ENCODE measurements around the gene S100A1.
A peak's percentile ranks its signal among the peaks of the same experiment; 100 is the strongest.
"Not testable (repeated sequence)": the region's sequence is repeated elsewhere in the genome, so short reads cannot be mapped to it uniquely, and the experiment has no call there.

The S100A1 gene

DNA sequence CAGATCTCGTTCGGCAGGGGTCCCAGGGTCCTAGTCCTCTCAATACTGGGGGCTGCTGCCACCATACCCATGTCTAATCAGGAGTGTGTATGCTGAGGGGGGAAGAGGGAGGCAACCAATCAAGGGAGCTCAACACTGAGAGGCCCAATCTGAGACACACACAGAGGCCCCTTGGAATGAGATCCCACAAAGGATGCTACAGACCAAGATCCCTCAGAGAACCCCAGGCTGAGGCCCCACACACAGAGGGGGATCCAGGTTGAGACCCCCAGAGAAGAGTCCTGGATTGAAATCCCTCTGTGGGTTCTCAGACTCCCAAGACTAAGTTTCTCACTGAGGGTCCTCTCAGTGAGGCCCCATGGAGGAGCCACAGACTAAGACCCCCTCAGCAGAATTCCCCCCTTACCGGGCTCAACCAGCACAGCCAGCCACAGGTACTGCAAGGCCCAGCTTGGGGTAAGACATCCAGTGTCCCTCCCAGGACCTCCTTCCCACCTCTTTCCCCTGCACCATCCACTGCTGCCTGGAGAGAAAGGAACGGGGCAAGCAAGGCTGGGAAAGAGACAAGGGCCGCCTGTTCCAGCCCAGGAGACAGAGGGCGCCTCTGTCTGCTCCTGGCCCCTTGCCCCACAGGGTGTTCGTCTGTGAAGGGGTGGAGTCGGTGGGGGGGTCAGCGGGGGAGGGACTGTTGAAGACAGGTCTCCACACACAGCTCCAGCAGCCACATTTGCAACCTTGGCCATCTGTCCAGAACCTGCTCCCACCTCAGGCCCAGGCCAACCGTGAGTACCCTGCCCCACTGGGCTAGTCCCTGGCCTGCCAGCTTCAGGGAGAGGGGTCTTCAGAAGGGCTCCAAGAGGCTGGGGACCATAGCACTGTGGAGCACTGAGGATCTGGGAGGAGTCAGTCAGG, at the start of gene S100A1:
TSS of gene S100A1 (plus strand) at position 720 of the 912 bp plus-strand sequence. CDS start 2,088 bp downstream, outside the sequence.
- no peak for DNase-seq

DNA sequence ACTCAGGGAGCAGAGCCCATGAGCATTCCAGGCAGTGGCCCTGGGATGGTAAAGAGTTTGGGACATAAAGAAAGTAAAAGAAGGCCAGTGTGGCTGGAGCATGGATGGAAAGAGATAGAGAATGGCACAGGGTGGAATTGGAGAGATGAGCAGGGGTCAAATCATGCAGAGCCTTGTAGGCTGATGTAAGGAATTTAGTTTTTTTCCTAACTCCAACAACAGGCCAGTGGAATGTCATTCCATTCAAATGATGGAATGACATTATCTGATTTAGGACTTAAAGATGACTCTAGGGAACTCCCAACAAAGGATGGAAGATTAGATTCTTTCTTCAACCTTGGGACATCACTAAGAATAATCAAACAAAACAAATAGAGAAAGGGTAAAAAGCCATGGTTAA, 49.7 kb upstream of the S100A1 start:
- no peak for DNase-seq

DNA sequence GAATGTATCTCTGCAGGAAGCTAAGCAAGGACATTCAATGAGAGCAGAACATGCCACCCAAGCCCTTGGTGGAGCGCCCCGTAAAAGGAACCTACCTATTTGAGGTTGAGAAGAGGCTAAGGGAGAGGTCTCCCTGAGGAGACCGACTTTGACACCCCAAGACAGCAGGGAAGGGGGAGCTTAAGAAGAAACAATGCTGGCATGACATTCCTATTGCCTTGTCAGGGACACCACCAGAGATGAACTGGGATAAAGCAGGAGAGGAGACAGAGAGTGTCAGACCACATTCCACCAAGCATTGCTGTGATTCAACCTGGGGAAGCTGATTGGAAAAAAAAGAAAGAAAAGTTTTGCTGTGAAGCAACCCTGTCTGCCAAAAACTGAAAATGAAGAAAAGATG, 49.3 kb upstream of the S100A1 start:
- DNase-seq = no peak

DNA sequence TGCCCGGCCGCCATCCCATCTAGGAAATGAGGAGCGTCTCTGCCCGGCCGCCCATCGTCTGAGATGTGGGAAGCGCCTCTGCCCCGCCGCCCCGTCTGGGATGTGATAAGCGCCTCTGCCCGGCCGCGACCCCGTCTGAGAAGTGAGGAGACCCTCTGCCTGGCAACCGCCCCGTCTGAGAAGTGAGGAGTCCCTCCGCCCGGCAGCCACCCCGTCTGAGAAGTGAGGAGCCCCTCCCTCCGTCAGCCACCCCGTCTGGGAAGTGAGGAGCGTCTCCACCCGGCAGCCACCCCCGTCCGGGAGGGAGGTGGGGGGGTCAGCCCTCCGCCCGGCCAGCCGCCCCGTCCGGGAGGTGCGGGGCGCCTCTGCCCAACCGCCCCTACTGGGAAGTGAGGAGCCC, 45.4 kb upstream of the S100A1 start:
- not testable (repeated sequence) for DNase-seq

DNA sequence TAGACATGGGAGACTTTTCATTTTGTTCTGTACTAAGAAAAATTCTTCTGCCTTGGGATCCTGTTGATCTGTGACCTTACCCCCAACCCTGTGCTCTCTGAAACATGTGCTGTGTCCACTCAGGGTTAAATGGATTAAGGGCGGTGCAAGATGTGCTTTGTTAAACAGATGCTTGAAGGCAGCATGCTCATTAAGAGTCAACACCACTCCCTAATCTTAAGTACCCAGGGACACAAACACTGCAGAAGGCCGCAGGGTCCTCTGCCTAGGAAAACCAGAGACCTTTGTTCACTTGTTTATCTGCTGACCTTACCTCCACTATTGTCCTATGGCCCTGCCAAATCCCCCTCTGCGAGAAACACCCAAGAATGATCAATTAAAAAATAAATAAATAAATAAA, 44.7 kb upstream of the S100A1 start:
- not testable (repeated sequence) for DNase-seq

DNA sequence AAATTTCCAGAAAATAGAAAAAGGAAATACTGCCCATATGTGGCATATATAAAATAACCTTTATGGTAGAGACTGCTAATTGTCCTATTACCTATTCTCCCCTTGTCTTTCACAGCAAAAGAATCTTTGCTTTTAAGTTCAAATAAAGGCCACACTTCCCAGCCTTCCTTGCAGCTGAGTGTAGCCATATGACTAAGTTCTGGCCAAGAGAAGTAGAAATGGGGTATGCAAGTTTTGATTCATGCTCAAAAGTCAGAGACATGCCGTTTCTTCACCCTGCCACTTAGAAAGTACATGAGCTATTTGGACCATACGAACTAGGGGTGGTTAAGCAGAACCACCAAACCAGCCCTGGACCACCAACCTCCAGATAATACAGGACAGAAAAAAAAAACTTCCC, 44.3 kb upstream of the S100A1 start:
- no peak for DNase-seq

DNA sequence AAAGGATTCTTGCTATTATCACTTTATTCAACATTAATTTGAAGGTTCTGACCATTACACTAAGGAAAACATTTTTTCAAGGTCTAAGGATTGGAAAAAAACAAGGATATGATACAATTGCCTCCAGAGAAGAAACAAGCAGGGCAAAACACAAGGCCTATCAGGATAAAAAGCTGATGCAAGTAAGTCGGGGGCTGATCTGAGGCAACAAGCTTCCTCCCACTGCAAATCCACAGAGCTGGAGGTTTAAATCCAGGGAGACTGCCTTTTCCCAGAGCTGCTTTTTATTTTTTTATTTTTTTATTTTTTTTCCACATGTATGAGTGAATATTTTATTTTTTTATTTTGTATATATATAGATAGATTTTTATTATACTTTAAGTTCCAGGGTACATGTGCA, 43.2 kb upstream of the S100A1 start:
- no peak for DNase-seq

DNA sequence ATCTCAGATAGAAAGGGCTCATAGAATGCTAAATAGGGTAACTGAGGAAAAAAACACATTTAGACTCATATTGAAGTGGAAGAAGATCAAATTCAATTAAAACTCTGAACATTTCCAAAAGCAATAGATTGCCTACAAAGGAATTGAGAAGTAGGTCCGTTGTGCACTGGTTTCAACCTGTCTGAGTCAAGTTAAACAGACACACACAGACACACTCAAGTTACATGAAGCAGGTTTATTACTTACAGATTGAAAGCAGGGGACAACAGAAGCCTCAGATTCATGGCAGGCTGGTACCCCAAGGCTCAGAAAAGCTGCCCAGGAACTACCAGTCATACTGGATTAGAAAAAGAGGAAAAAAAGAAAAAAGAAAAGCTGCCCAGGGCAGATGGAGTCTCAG, 41.9 kb upstream of the S100A1 start:
- no peak for DNase-seq

DNA sequence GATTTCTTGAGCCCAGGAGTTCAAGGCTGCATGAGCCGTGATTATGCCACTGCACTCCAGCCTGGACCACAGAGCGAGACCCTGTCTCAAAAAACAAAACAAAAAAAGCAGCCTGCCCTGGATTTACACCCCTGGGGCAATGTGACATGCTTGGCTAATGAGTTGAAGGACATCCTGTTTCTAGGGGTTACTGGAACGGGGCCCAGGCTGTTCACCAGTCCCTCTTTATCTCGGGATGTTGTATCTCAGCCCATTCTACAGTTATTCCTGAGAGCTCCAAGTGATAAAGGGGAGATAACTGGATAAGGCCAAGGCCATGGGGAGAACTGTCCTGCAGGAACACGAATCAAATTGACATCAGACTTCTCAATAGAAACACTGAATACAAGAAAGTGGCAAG, 40.9 kb upstream of the S100A1 start:
- DNase-seq = no peak

DNA sequence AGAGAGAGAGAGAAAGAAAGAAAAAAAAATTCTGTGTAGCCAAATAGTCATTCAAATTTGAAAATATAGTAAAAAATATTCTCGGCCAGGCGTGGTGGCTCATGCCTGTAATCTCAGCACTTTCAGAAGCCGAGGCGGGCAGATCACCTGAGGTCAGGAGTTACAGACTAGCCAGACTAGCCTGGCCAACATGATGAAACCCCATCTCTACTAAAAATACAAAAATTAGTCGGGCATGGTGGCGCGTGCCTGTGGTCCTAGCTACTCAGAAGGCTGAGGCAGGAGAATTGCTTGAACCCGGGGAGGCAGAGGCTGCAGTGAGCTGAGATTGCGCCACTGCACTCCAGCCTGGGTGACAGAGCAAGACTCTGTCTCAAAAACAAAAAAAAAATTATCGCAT, 40.2 kb upstream of the S100A1 start:
- not testable (repeated sequence) for DNase-seq

DNA sequence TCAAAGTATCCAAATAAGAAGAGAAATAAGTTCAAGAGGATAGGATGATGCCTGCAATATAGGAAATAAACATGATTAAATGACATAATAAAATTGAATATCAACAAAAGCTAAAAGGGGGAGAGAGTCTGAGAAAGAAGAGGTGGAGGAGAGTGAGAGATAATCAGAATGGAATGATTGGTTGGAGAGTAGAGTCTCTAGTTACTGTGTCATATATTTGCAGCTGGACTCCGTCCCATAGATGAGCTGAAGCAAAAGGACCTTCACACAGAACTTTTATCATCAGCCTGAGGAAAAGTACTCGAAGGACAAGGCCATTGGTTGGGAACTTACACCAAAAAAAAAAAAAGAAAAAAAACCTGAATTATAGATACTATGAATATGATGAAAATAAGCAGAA, 39.8 kb upstream of the S100A1 start:
- no peak for DNase-seq

DNA sequence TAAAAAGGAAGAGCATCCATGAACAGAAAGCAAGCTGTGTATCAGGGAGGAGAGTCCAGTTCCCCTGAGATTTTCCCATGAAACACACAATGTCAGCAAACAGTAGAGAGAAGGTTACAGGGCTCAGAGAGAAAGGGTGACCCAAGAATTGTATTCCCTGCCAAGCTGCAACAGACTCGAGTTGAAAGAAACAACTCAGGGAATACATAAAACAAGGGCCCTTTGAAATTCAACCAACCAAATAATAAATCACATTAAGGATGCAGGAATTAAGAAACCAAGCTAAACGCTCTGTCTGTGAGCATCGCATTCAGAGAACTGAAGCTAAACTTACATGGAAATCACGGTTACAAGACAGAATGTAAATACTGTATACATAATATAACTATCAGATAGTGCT, 35.5 kb upstream of the S100A1 start:
- no peak for DNase-seq

DNA sequence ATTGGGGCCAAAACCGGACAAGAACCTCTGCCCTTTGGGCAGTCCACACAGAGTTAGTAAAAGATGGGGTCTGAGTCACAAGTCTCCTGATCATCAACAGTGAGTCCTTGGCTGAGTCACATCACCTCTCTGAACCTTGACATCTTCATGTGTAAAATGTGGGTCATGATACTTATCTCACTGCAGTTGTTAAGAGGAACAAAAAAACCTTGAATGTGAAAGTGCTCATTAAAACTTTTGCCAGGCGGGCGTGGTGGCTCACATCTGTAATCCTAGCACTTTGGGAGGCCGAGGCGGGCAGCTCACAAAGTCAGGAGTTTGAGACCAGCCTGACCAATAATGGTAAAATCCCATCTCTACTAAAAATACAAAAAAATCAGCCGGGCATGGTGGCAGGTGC, 31.0 kb upstream of the S100A1 start:
- peak; percentile 49 for DNase-seq

DNA sequence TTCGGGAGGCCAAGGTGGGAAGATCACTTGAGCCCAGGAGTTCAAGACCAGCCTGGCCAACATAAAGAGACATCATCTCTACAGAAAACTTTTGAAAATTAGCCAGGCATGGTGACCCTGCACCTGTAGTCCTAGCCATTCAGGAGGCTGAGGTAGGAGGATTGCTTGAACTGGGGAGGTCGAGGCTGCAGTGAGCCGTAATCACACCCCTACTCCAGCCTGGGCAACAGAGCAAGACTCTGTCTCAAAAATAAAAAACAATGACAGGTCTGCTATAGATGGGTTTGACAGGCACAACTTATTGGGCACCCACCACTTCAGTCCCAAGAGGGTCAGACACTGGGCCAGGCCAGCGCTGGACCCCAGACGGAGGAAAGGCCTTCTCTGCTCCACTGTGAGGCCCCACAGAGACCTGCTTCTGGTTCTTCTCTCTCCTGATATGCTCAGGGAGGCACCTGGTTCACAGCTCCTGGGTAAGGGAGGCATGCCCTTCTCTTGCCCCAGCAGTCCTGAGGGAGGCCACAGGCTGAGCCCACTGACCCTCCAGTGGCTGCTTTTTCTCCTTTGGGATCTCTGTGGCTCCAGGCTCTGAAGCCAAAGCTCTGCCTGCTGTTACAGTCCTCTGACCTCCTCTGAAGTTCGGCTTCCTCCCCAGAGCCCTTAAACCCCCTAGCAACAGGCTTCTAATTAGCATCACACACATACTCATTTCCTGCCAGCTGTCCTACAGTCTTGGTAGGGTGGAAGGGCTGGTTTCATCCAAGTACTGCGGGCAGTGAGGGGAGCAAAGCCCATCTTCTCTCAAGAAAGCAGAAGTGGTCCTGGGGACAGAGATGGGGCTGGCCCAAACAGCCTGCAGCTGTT, 29.7 kb upstream of the S100A1 start:
- peak; percentile 71 for DNase-seq

DNA sequence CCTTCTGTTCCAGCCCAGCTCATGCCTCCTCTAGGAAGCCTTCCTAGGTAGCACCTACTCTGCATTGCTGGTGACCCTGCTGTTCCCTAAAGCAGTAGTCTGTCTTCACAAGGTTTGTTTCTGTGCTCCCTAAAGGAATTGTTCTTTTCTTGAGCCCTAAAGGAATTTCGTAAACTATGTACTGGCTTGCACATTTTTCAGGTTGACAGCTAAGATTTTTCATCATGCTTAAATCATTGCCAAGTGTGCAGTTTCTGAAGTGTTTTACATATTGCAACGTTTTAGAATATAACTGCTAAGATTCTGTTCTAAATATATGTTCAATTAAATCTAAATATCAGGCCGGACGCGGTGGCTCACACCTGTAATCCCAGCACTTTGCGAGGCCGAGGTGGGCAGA, 28.4 kb upstream of the S100A1 start:
- DNase-seq = no peak

DNA sequence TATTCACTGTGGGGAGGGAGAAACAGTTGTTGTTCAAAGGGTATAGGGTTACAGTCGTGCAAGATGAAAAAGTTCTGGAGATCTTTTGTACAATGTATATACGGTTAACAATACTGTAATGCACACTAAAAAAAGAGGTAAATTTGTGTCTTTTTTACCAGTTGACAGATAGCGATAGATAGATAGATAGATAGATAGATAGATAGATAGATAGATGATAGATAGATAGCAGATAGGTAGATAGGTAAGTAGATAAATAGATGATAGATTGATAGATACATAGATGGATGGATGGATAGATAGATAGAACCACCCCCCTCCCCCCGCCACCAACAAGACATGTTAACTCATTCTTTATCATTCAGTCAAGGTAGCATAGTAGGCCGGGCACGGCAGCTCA, 25.5 kb upstream of the S100A1 start:
- no peak for DNase-seq

DNA sequence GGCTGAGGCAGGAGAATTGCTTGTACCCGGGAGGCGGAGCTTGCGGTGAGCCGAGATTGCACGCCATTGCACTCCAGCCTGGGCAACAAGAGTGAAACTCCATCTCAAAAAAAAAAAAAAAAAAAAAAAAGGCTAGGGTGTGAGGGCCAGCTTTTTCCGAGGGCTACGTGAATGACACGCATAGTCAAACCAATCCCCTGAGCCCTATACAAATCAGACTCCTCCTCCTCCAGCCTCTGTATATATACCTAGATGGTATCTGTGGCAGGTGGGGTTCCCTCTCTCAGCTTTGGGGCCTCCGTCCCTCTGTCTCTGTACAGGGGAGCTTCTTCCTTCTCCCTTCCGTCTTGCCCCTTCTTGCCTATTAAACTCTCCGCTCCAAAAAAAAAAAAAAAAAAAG, 22.0 kb upstream of the S100A1 start:
- DNase-seq = no peak

DNA sequence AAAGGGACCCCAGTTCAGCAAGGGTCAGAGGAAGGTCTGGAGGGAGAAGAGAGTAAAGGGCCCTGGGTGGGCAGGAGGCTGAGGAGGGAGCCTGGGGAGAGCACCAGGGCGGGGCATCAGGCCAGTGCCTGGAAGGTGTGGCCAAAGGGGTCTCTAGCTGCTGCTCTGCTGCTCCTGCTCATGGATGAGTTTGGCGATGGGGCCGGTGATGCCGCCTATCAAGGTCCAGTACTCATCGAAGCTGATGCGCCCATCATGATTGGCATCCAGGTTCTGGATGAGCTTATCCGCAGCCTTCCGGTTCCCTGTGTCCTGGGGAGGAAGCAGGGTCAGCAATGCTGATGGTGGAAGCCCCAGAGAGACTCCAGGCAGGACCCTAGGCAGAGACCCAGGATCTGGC, 20.9 kb upstream of the S100A1 start:
- DNase-seq = no peak

DNA sequence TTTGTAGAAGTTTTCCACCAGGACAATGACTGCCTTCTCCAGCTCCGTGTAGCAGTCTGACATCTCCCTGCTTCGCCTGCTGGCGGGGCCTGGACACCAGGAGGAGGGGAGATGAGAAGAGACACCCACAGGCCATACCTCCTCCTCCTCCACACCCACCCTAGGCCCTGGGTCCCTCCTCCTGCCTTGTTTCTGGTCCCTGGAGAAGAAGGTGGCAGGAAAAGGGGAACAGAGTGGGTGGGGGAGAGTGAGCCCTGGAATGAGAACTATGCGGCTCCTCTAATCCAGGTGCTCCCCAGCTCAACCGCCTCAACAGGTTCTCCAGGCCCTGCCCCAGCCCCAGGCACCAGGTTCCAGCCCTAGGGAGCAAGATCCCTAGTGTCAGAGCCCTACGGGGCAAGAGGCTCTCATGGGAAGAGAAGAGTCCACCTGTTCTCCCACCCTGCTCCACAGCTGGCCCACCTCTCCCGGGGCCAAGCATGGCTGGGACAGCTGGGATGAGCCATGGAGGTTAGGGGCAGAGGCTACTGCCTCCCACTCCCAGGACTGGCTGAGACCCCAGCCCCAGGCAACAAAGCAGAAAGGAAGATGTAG, 20.0 kb upstream of the S100A1 start:
- no peak for DNase-seq

DNA sequence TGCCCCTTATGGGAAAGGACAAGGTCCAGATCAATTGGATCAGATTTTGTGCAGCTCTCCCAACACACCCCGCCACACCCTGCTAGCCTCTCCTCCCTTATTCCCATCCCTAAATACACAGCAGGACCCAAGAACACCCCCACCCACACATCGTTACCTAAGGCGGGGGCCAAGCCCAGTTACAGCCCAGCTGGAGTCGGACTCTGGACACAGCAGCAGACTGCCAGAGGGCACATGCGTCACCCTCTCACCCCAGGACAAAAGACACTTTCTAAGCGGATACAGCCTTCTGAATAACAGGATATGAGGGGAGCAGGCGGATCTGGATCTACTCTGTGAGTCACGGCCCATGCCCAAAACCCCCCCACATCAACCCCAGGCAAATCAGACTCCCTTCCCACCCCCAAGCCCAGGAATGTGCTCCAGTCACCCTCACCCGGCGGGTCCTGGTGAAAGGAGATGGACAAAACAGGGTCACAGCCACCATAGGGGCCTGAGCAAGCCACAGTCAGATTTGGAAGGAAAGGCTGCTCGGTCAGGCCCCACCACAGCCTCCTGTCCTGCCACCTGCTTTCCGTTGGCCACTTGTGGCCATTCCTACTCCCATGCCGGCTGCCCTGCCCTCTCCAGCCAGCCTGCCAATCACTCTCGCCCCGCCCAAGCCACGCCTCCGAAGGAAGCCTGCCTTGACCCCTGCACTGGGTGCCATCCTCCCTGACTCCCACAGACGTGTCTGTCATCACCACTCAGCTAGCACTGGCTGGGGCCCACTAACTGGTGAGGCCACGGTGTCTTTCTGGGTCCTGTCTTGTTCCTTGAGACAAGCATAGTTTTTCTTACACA, 19.3 kb upstream of the S100A1 start:
- no peak for DNase-seq

DNA sequence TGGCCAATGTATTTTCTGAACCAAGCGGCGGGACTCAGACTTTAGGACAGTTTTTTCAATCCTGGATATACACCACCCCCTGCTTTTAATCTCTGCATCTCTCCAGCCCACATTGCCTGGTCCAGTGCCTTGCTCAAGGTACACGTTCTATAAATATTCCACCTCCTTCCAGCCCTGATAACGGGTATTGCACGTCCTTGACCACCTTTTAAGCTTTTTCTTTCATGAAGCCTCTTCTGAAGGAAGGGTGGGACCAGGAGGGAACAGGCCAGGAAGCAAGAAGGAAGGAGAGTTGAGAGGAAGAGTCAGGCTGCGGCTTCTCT, 18.7 kb upstream of the S100A1 start:
- DNase-seq = no peak

DNA sequence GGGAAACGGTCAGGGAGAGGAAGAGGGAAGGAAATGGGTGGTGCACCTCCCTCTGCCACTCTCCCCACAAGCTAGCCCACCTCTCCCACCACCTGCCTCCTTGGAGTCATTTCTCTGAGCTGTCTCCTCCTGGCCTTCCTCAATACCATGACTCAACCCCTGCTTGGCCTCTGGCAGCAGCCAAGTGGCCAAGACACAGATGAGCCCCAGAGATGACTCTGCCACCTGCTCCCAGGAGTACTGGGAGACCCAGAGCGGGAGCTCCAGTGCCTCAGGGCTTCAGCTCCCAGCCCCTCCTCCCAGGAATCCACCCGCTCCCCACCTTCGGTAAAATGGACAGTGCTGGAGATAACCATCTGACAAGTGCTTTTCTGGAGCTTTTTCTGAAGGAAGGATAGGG, 17.9 kb upstream of the S100A1 start:
- DNase-seq = no peak

DNA sequence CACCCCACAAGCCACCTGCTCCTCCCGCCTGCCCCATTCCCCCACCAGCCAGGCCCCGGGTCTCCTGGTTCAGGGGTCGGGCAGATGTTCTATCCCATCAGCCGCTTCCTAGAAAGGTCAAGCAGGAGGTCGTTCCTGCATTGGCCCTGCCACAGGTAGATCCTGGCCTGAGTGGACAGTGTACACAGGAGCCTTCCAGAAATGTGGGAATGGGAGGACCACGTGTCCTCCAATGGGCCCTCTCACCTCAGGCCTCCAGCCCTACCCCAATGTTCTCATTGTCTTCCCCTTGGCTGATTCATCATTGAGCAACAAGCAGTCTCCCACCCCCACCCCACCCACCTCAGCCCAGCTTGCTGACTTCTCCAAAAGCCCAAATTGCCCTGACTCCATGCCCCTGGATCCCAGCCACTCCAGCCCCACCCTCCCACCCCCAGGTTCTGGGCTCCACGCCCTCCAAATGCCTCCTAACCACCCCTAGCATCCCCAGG, 17.4 kb upstream of the S100A1 start:
- DNase-seq = no peak

Measured in hematopoietic multipotent progenitor cell treated with erythropoietin and hydrocortisone succinate and interleukin-3 and kit ligand, for 6 days (in vitro differentiated cells).